Brain pericyte (primary cell): Measurements from ENCODE around the gene EPOP.

Source experiments
- DNase-seq: peaks from one replicate; pipeline ENCODE4 v3.0.0-alpha.2; 2012; ENCODE audit warnings: low read depth, low spot score

The EPOP gene

DNA sequence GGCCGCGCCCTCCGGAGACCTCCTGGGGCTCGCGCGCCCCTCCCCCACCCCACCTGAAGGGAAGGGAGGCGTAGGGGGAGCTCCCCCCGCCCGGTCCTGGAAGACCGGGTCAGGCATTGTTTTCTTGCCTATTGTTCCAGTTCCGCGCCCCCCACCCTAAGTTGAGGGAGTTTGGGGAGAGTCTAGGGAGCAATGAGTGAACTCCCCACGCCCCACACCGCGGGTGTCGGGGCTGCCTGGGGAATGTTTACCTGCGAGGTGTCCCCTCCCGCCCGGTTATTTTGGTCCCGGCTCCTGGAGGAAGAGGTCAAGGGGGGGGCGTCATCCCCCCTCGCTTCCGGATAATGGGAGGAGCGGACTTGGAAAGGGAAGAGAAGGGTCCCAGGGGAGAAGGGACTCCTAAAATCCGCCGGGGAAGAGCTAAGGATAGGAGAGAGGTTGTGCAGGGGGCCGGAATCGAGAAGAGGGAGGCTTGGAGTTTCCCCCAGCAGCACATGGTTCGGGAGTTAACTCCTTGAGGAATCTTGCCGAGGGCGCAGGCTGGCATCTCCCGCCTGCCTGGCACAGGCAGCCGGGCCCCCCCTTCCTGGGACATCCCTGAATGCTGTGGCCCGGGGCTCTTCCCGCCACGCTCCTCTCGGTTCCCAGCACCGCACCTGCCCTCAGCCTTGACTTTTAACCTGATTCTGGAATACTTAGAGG lies 31.2 kb upstream of the EPOP start:
- no peak for DNase-seq

GRCh38 chr17:38705523-38705802 lies 30.7 kb upstream of the EPOP start:
- DNase-seq: no peak

DNA sequence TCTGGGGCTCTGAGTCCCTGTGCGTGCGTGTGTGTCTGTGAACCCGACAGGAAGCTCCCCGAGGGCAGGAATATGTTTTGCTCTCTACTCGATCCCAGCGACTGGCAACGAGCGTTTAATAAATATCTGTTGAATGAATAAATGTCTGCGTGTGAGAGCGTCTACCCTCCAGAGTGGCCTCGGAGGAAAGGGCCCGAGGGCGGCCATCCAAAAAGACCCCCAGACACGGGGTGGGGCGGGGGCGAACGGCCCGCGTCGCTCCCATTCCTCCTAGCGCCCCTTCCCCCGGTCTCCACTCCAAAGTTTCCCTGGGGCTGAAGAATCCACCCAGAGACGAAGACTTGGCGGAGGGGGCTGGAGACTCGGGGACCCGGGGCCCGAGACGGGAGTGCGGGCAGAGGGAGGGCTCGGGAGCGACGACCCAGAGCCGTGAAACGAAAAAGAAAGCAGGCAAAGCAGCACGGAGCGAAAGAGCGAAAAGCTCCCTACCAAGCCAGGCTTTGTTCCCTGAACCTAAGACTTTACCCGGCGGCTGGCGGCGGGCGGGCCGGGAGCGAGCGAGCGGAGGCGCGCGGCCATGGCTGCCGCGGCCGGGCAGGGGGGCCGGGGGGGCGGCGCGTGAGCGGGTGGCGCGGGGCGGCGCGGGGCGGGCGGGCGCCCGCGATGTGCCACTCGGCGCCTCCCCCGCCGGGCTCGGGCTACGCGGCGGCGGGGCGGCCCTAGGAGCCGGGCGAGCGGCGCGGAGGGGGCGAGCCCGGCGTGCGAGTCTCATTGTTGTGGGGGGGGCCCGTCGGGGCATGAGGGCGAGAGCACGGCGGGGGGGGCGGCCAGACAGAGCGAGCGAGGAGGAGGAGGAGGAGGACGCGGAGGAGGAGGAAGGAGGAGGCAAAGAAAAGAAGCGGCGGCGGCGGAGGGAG lies 30.1 kb upstream of the EPOP start, which contains the start of gene MLLT6:
Gene MLLT6, plus strand, starts transcription at position 668 of the 917 bp plus-strand sequence. CDS start 360 bp downstream, outside the sequence.
- no peak for DNase-seq

GRCh38 chr17:38703742-38704605 lies 29.2 kb upstream of the EPOP start:
- no peak for DNase-seq

DNA sequence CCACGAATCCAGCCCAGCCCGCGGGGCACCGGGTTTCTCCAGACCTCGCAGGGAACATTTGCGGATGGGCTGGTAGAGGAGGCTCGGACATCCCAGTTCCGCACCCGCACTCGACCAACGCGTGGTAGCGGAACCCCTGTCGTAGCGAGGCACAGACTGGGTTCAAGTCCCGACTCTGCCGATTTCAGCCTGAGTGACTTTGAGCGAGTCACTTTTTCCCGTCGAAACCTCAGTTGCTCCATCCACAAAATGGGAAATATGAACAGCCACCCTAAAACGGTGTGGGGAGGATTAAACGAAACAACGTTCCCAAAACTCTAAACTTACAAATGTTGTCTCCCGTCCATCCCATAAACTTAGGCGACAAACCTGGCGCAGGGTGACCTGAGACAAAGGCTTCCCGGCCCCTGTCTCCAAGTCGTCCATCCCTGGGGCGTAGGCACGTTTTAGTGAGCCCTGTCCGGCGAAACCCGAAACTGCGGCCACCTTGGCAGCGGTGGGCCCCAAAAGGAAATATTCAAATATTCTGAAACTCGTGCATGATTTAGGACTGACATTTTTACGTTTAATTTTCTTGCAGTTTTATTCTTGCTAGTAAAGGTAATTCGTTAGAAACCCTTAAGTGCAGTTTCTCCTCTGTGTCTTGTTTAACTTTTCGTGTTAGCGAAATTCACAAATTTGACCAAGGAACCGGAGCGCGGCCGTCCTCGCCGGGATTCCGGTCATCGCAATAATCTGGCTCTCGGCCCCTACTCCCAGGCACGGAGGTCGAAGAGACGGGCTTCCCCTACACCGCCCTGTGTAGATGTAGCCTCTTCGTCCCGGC lies 28.4 kb upstream of the EPOP start:
- no peak for DNase-seq

DNA sequence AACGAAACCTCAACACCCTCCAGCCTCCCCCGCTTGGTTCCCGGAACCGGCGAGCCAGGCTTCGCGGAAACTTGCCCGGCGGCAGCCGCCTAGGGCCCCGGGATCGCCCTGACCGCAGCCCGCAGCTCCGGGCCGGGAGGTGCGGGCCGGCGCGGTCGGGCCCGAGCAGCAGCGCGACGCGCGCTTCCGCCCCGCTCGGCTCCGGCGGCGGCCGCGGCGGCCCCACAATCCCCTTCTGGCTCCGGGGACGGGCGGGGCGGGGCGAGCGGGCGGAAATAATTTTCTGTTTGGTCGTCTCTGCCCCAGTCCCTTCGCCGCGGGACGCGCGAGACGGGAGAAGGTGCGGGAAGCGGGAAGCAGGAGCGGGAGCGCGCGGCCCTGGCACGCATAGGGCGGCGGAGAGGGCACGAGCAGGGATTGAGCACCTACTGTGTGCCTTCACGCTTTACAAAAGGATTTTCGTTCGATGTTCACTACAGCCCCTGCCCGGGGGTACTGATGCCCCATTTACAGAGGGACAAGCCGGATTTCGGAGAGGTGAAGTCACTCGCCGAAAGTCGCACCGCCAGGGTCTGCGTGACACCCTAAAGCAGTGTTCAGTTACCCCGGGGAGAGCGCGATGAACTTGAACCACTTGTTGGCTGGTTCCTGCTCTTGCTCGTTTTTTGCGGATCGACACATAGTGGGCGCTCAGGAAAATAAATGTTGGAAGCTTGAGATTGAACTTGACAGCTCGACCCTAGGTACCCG lies 27.6 kb upstream of the EPOP start:
- no peak for DNase-seq

- no peak for DNase-seq
These were observed 26.9 kb upstream of the EPOP start for GRCh38 chr17:38701504-38702165.

DNA sequence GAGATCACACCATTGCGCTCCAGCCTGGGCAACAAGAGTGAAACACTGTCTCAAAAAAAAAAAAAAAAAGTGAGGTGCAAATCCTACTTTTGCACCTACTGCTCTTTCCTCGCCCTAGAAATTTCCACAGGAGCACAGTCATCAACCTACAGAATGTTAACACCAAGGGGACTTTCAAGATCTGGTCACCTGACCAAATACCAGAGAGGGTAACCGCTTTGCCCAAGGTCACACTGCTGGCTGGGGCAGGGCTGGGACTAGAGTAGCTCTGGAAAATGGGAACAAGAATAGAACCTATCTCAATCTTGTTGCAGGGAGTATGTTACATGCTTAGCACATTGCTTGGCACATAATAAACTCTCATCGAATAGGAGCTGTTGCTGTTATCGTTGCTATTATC lies 24.0 kb upstream of the EPOP start:
- no peak for DNase-seq

DNA sequence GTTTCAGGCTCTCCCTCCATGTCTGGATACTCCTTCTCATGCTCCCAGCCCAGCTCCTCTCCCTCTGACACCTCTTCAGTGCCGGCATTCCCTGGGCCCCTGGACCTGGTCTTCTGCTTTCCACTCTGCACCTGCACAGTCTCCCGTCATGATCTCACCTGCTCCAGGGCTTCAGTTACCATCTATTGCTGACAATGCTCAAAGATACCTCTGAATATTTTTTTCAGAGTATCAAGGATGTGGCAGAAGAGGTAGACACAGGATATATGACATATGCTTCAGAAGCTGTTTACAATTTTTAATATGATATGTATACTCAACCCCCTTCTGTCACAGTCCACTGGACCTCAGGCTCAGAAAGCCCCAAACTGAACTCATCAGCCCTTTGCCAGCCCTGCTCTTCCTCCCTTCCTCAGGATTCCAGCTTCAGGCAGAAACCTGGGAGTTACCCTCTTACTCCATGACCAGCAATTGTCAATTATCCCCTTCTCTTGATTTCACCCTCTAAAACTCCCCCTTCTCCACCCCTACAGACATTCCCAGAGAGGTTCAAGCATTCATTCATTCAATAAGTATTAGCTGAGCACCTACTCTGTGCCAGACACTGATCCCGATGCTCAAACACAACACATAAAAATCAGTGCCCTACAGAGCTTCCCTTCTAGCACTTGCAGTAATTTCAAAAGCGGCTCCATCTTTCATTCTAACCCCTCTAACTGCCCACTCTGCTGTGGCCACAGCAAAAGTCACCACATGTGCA lies 22.5 kb upstream of the EPOP start:
- DNase-seq: no peak

GRCh38 chr17:38693700-38694329 lies 19.1 kb upstream of the EPOP start:
- no peak for DNase-seq

DNA sequence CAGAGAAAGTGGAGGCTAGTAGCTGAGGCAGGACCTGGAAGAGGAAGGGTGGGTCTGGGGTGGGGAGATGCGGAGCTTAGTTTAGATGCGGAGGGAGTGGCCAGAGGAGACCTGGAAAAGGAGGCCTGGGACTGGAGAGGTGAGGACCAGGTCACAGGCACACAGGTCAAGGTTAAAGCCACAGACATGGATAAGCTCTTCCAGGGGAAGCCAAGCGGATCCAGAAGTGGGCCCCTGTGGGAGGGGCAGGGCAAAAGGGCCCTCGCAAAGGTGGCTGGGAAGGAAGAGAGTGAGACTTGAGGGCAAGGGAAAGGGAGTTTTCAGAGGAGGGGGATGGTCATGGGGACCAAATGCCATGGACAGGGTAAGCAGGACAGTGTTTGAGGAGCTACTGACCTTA lies 16.4 kb upstream of the EPOP start:
- no peak for DNase-seq

- DNase-seq: no peak
These were observed 15.6 kb upstream of the EPOP start for GRCh38 chr17:38690386-38690785.

- no peak for DNase-seq
These were observed 12.5 kb upstream of the EPOP start for GRCh38 chr17:38687286-38687685.

GRCh38 chr17:38685491-38685890 lies 10.7 kb upstream of the EPOP start:
- DNase-seq: no peak

- no peak for DNase-seq
These were observed 6.3 kb upstream of the EPOP start for GRCh38 chr17:38681096-38681495.

DNA sequence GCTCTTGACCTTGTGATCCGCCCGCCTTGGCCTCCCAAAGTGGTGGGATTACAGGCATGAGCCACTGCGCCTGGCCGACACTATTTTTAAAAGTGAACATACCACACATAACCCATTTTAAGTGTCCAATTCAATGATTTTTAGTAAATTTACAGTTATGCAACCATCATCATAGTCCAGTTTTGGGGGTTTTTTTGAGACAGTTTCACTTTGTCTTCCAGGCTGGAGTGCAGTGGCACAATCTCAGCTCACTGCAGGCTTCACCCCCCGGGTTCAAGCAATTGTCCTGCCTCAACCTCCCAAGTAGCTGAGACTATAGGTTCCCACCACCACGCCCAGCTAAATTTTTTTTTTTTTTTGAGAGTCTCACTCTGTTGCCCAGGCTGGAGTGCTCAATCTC lies 3.1 kb upstream of the EPOP start:
- DNase-seq: no peak

DNA sequence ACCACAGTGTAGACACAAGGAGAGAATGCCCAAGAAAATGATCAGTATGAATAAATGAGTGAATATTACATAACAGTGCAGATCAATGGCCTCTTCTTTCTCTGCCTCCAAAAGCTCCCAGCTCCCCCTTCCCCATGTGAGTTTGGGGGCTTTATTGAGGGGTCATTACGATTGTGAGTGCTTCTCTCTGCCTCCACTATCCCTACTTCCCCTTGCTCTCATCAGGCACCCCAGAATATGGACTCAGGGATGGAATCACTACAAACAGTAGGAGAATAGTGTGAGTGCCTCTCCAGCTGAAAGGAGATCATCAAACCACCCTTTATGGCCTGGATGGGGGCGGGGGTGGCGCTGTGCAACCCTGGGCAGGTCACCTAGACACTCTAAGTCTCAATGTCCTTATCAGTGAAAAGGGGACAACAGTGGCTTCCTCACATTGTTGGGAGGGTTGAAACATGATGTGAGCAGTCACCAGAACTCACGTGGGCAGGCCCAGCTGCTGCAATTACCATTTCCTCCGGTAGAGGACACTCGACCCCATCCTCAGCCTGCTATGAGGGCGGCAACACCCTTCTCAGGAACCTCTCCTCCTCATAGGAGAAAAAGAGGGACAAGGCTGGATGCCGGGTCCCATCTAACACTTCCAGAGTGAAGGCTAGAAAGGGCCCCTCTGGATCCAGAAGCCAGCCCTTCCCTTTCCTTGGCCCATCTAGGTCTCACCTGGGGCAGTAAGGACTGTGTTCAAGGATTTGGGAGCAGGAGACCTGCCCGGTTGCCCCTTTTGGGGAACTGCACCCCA lies 2.1 kb upstream of the EPOP start:
- DNase-seq: no peak
